Naive thymus-derived CD4-positive, alpha-beta T cell (primary cell): Measurements from ENCODE around the gene ABCB9. TPM values are rescaled to one million over a fixed set of nuclear protein-coding genes. Genes with fewer than 3 reads are reported as not detected.
"Not testable (repeated sequence)": the region's sequence is repeated elsewhere in the genome, so short reads cannot be mapped to it uniquely, and the experiment has no call there.

ENCODE experiments used
- ATAC-seq: fragments of 150-1000 bp; cut with Tn5 transposase; 2 replicates; pipeline ENCODE4 v1.10.0; 2021; ENCODE audit warnings: mild to moderate bottlenecking, moderate library complexity
- CTCF ChIA-PET: fragments of 350-600 bp; sonication (Branson Sonifier 250); formaldehyde crosslinking; loops from one replicate; lab custom pipeline; 2021; ENCODE audit warnings: antibody characterized with exemption; lab: Charles Lee
- POLR2A ChIA-PET: fragments of 350-600 bp; sonication (Branson Sonifier 250); formaldehyde crosslinking; loops from one replicate; lab custom pipeline; 2021; ENCODE audit warnings: antibody characterized with exemption, inconsistent platforms; lab: Charles Lee
- DNase-seq, 9 donors: peaks; one replicate each; pipeline versions ENCODE4 v3.0.0 to v3.0.0-alpha.2; 2020 to 2022; ENCODE audit warnings: mixed read lengths in 1 of 9
- H3K27ac ChIP-seq: one replicate; pipeline ENCODE4 v1.7.0; 2013; ENCODE audit warnings: mild to moderate bottlenecking, low read depth, low read length, moderate library complexity
- H3K27me3 ChIP-seq, 2 donors: one replicate each; pipeline ENCODE4 v1.7.0; 2013; ENCODE audit warnings: low read length in 2 of 2, mild to moderate bottlenecking in 2 of 2, moderate library complexity in 2 of 2; ENCODE audit not compliant: control insufficient read depth in 2 of 2, insufficient read depth in 2 of 2
- H3K36me3 ChIP-seq, 3 experiments: 1 replicate in 2 of 3; 2 replicates in 1 of 3; pipeline ENCODE4 v1.7.0; 2013; ENCODE audit warnings: low read length in 3 of 3, mild to moderate bottlenecking in 3 of 3, moderate library complexity in 1 of 3; ENCODE audit not compliant: insufficient read depth in 3 of 3, control insufficient read depth in 2 of 3
- H3K4me1 ChIP-seq, 2 donors: one replicate each; pipeline ENCODE4 v1.7.0; 2013; ENCODE audit warnings: low read length in 2 of 2, mild to moderate bottlenecking in 2 of 2, moderate library complexity in 1 of 2; ENCODE audit not compliant: control insufficient read depth in 2 of 2, insufficient read depth in 2 of 2
- H3K4me3 ChIP-seq: 2 replicates; pipeline ENCODE4 v1.7.0; 2013; ENCODE audit warnings: mild to moderate bottlenecking, low read length
- H3K9me3 ChIP-seq, 3 experiments: 1 replicate in 2 of 3; 2 replicates in 1 of 3; pipeline ENCODE4 v1.7.0; 2013; ENCODE audit warnings: low read length in 3 of 3; ENCODE audit not compliant: control insufficient read depth in 2 of 3
- H3K27ac Mint-ChIP-seq, 9 donors: one replicate each; pipeline ENCODE4 v1.8.0; 2020 to 2022; ENCODE audit warnings: mixed read lengths in 9 of 9, mild to moderate bottlenecking in 8 of 9, moderate library complexity in 5 of 9, inconsistent platforms in 2 of 9
- H3K27me3 Mint-ChIP-seq, 5 donors: one replicate each; pipeline ENCODE4 v1.8.0; 2021 to 2022; ENCODE audit warnings: mixed read lengths in 5 of 5, mild to moderate bottlenecking in 1 of 5
- H3K36me3 Mint-ChIP-seq, 5 donors: one replicate each; pipeline ENCODE4 v1.8.0; 2020 to 2022; ENCODE audit warnings: mixed read lengths in 5 of 5, mild to moderate bottlenecking in 3 of 5, inconsistent platforms in 1 of 5
- H3K4me1 Mint-ChIP-seq, 7 donors: one replicate each; pipeline ENCODE4 v1.8.0; 2020 to 2022; ENCODE audit warnings: mixed read lengths in 7 of 7, mild to moderate bottlenecking in 3 of 7, inconsistent platforms in 1 of 7
- H3K4me3 Mint-ChIP-seq, 10 donors: one replicate each; pipeline ENCODE4 v1.8.0; 2020 to 2022; ENCODE audit warnings: mild to moderate bottlenecking in 10 of 10, mixed read lengths in 10 of 10, moderate library complexity in 6 of 10, inconsistent platforms in 2 of 10
- H3K9me3 Mint-ChIP-seq, 11 donors: one replicate each; pipeline ENCODE4 v1.8.0; 2020 to 2022; ENCODE audit warnings: mixed read lengths in 11 of 11, mild to moderate bottlenecking in 4 of 11, inconsistent platforms in 1 of 11, moderate library complexity in 1 of 11
- intact Hi-C, 2 donors: fragments of 100-400 bp; cut with micrococcal nuclease; formaldehyde crosslinking; loops; one replicate each; pipeline ENCODE4 v1.15.1; 2023
- polyA plus RNA-seq, 2 donors: library from polyadenylated mRNA; unstranded; fragments of 300-500 nt; fragmentation: Illumina TruSeq; gene quantifications; one replicate each; pipeline ENCODE4 v1.2.3, GENCODE V29; 2021
- total RNA-seq, 6 experiments: library from RNA in 5 of 6; stranded (reverse) in 5 of 6; gene quantifications; 1 replicate in 5 of 6; 2 replicates in 1 of 6; pipeline ENCODE4 v1.2.3 and lab custom pipeline; 2021 to 2026

The ABCB9 gene
- total and polyA plus RNA-seq, 7 experiments from 2014 or later = 0.74 to 8.9 (median 6.9) TPM

DNA sequence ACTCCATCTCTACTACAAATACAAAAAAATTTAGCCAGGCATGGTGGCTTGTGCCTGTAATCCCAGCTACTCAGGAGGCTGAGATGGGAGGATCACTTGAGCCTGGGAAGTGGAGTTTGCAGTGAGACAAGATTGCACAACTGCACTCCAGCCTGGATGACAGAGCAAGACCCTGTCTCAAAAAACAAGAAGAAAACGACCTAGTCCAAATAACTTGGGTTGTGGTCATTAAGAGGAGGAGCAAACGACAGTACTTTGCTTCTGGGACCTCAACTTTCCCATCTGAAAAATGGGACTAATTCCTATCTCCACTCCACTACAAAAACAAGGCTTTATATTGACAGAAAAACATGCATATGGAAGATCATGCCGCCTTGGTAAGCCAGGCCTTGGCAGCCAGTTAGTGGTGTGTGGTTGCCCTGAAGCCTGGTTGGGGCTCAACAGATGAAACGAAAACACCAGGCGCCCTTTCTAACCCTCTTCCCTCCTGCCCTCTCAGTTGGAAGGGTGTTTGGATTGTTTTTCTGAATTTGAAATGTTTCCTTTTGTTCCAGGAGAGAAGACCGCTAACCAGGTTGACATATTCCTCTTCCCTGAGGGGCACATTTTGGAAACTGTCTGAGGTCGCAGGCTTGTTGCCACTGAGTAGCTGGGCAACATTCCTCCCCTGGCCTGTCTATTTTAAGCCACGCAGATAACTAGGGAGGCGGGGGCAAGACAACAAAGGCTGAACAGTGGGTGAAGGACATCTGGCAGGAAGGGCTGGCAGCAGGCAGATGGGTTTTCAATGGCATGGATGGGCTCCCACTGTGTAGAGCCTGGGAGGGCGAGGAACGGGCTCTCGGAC, 56.6 kb downstream of the ABCB9 start:
- no peaks in the 10 kb centered on the region for H3K9me3 ChIP-seq
- Mint-ChIP-seq H3K4me1 (peaks cover 0 to 4% (median 0%) of the 10 kb centered on the region in 7 donors), H3K27me3 (peaks cover 0 to 17% (median 0%) of the 10 kb centered on the region in 5 donors), H3K36me3 (peaks cover 0 to 2% (median 0%) of the 10 kb centered on the region in 5 donors), H3K9me3 (no peaks in the 10 kb centered on the region), H3K4me3 (no peak overlapping the region), H3K27ac (peak overlapping the region in 3 of 9 donors; percentile 6 to 65 (median 26))
- H3K4me1 ChIP-seq = no peaks in the 10 kb centered on the region
- ChIA-PET CTCF (no interaction called here), POLR2A (no interaction called here)
- intact Hi-C loops = no loop called here
- ATAC-seq (no peak), DNase-seq (no peak)
- H3K36me3 ChIP-seq = no peaks in the 10 kb centered on the region
- H3K4me3 ChIP-seq = no peak overlapping the region
- no peaks in the 10 kb centered on the region for H3K27me3 ChIP-seq
- no peak overlapping the region for H3K27ac ChIP-seq

DNA sequence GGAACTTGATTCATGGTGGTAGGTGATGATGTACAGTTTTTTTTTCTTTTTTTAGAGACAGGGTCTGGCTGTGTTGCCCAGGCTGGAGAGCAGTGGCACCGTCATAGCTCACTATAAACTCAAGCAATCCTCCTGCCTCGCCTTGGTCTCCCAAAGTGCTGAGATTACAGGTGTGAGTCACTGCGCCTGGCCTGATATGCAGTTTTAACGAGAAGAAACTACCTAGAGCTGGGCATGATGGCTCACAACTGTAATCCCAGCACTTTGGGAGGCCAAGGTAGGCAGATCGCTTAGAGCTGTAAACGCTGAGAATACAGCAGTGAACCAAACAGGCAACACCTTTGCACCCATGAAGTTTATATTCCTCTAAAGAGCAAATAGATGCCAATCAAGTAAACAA, 57.3 kb downstream of the ABCB9 start:
- Mint-ChIP-seq H3K27me3 (peaks cover 0 to 15% (median 0%) of the 10 kb centered on the region in 5 donors), H3K9me3 (no peaks in the 10 kb centered on the region), H3K27ac (no peak overlapping the region), H3K36me3 (peaks cover 0 to 2% (median 0%) of the 10 kb centered on the region in 5 donors), H3K4me3 (no peak overlapping the region), H3K4me1 (peaks cover 0 to 4% (median 0%) of the 10 kb centered on the region in 7 donors)
- no peak for ATAC-seq
- no peaks in the 10 kb centered on the region for H3K36me3 ChIP-seq
- POLR2A ChIA-PET = interaction anchor here (0.6 kb wide), 1 partner anchor 19 kb away, joined by 3 read pairs; no protein-coding TSS in a partner anchor
- H3K27me3 ChIP-seq = no peaks in the 10 kb centered on the region
- H3K27ac ChIP-seq = no peak overlapping the region
- no peak overlapping the region for H3K4me3 ChIP-seq
- no peak for DNase-seq
- CTCF ChIA-PET = interaction anchor here (0.5 kb wide), 1 partner anchor 104 kb away, joined by 3 read pairs; no protein-coding TSS in a partner anchor
- H3K4me1 ChIP-seq = no peaks in the 10 kb centered on the region
- H3K9me3 ChIP-seq = no peaks in the 10 kb centered on the region
- intact Hi-C loops = no loop called here

DNA sequence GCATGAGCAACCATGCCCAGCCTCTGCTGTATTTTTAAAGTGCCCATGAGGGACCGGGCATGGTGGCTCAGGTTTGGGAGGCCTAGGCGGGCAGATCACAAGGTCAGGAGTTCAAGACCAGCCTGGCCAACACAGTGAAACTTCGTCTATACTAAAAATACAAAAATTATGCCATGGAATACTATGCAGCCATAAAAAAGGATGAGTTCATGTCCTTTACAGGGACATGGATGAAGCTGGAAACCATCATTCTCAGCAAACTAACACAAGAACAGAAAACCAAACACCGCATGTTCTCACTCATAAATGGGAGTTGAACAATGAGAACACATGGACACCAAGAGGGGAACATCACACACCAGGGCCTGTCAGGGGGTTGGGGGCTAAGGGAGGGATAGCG, 61.0 kb downstream of the ABCB9 start:
- peaks cover 13 to 14% of the 10 kb centered on the region in 2 donors for H3K4me1 ChIP-seq
- DNase-seq, H3K9me3 Mint-ChIP-seq, H3K36me3 Mint-ChIP-seq, H3K27me3 ChIP-seq, intact Hi-C loops, H3K9me3 ChIP-seq, H3K4me3 ChIP-seq, CTCF ChIA-PET, H3K36me3 ChIP-seq, H3K4me3 Mint-ChIP-seq, H3K27ac ChIP-seq, POLR2A ChIA-PET, ATAC-seq: not testable (repeated sequence)
- H3K4me1 Mint-ChIP-seq = peaks cover 10 to 27% (median 21%) of the 10 kb centered on the region in 7 donors
- peak overlapping the region in 1 of 9 donors; percentile 45 for H3K27ac Mint-ChIP-seq
- H3K27me3 Mint-ChIP-seq = peaks cover 0 to 23% (median 0%) of the 10 kb centered on the region in 5 donors

DNA sequence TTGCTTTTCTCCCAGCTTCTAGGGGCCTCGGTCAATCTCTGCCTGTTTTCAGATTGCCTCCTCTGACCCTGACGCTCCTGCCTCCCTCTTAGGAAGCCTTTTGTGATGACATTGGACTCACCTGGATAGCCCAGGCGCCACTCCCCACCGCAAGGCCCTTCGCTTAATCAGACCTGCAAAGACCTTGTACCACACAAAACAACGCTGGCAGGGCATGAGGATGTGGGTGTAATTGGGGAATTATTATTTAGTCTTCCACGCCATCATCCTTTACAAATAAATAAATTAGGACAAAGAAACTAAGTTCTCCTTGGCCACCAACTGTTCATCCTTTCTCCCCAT, 62.6 kb downstream of the ABCB9 start:
- CTCF ChIA-PET = interaction anchor here (1.6 kb wide), 1 partner anchor 42 kb away, joined by 3 read pairs; no protein-coding TSS in a partner anchor
- Mint-ChIP-seq H3K9me3 (no peaks in the 10 kb centered on the region), H3K27me3 (peaks cover 0 to 14% (median 0%) of the 10 kb centered on the region in 5 donors), H3K36me3 (peaks cover 0 to 3% (median 0%) of the 10 kb centered on the region in 5 donors), H3K27ac (peak overlapping the region in 5 of 9 donors; percentile 1 to 65 (median 48)), H3K4me1 (peaks cover 16 to 43% (median 37%) of the 10 kb centered on the region in 7 donors), H3K4me3 (no peak overlapping the region)
- Histone ChIP-seq H3K4me3 (no peak overlapping the region), H3K27ac (no peak overlapping the region), H3K27me3 (no peaks in the 10 kb centered on the region), H3K9me3 (no peaks in the 10 kb centered on the region), H3K4me1 (peaks cover 28 to 30% of the 10 kb centered on the region in 2 donors), H3K36me3 (no peaks in the 10 kb centered on the region)
- DNase-seq = no peak
- POLR2A ChIA-PET = interaction anchor here (1.0 to 1.3 kb wide), 2 partner anchors 10 to 24 kb away, joined by 3 read pairs; no protein-coding TSS in a partner anchor
- ATAC-seq = no peak
- intact Hi-C loops = no loop called here

DNA sequence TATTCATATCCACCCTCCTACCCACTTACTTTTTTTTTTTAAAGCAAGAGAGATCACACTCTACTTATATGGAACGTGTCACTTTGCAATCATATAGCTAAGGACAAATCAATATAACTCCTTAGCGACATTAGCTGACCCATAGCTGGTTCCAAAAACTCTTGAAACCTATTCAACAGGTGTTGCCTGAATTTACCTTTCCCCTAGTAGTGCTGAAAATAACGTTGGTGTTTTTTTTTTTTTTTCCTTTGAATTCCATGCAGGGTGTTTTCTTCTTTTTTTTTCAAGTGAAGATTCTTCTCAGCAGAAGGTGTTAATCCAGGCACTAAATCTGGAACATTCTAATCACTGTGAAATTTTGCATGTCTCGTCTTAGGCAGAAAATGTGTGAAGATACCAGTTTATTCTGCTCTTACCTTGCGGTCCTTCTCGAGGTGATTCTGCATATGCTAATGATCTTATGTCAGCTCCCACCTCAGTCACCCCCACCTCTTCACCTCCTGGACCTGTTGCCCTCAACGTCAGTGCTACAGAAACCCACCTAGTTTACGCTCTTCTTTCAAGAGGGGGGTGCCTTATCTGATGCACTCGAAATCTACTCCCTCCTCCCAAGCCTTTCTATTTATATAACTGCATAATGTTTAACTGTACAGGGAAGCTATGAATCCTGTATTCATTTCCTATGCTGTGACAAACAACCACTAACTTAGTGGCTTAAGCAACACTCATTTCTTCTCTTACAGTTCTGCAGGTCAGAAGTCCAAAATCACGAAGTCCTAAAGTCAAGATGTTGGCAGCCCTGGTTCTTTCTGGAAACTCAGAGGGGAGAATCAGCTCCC, 63.2 kb downstream of the ABCB9 start:
- H3K27me3 ChIP-seq = no peaks in the 10 kb centered on the region
- no peak overlapping the region for H3K4me3 Mint-ChIP-seq
- ATAC-seq (no peak), DNase-seq (no peak)
- no peaks in the 10 kb centered on the region for H3K36me3 ChIP-seq
- H3K9me3 ChIP-seq = no peaks in the 10 kb centered on the region
- H3K27ac ChIP-seq = no peak overlapping the region
- H3K4me3 ChIP-seq = no peak overlapping the region
- peaks cover 22 to 49% (median 42%) of the 10 kb centered on the region in 7 donors for H3K4me1 Mint-ChIP-seq
- no peaks in the 10 kb centered on the region for H3K9me3 Mint-ChIP-seq
- peaks cover 0 to 3% (median 0%) of the 10 kb centered on the region in 5 donors for H3K36me3 Mint-ChIP-seq
- peak overlapping the region in 7 of 9 donors; percentile 1 to 85 (median 62) for H3K27ac Mint-ChIP-seq
- intact Hi-C loops = no loop called here
- ChIA-PET POLR2A (interaction anchor here (1.0 to 1.3 kb wide), 2 partner anchors 9 to 23 kb away, joined by 3 read pairs; no protein-coding TSS in a partner anchor), CTCF (interaction anchor here (1.6 kb wide), 1 partner anchor 42 kb away, joined by 3 read pairs; no protein-coding TSS in a partner anchor)
- H3K27me3 Mint-ChIP-seq = peaks cover 0 to 14% (median 0%) of the 10 kb centered on the region in 5 donors
- H3K4me1 ChIP-seq = peaks cover 33 to 35% of the 10 kb centered on the region in 2 donors

DNA sequence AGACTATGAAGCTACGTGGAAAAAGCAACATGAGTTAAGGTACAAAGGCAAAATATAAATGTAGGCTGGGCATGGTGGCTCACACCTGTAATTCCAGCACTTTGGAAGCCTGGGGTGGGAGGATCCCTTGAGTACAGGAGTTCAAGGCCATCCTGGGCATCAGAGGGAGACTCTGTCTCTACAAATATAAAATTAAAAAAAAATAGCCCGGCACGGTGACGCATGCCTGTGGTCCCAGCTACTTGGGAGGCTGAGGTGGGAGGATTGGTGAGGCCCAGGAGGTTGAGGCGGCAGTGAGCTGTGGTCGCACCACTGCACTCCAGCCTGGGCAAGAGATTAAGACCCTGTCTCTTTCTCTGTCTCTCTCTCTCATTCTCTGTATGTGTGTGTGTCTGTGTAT, 66.4 kb downstream of the ABCB9 start:
- intact Hi-C loops = loop anchor here (2.0 to 10.0 kb wide), 5 partner anchors 38 to 375 kb away; partner anchors contain the start of genes KNTC1 (in 1 of the 2), MPHOSPH9 (in 1 of the 2), MTRFR (in 1 of the 2) and OGFOD2 (in 1 of the 2)
- H3K4me1 ChIP-seq = peaks cover 42 to 57% of the 10 kb centered on the region in 2 donors
- CTCF ChIA-PET = interaction anchor here (1.2 kb wide), 1 partner anchor 28 kb away, joined by 4 read pairs; no protein-coding TSS in a partner anchor
- Mint-ChIP-seq H3K9me3 (peaks cover 0 to 5% (median 0%) of the 10 kb centered on the region in 11 donors), H3K27ac (peak overlapping the region; percentile 76 to 100 (median 93)), H3K4me1 (peaks cover 39 to 77% (median 69%) of the 10 kb centered on the region in 7 donors), H3K4me3 (peak overlapping the region in 8 of 10 donors; percentile 30 to 97 (median 40)), H3K36me3 (peaks cover 0 to 17% (median 0%) of the 10 kb centered on the region in 5 donors), H3K27me3 (peaks cover 0 to 25% (median 0%) of the 10 kb centered on the region in 5 donors)
- ATAC-seq = no peak
- POLR2A ChIA-PET = interaction anchor here (0.6 to 2.9 kb wide), 10 partner anchors 9 to 1499 kb away, joined by 3 to 11 read pairs (median 4); partner anchors contain the start of gene PITPNM2
- no peak overlapping the region for H3K4me3 ChIP-seq
- DNase-seq = no peak
- peaks cover 0 to 5% (median 0%) of the 10 kb centered on the region in 3 experiments for H3K36me3 ChIP-seq
- no peaks in the 10 kb centered on the region for H3K9me3 ChIP-seq
- peak overlapping the region; percentile 66 for H3K27ac ChIP-seq
- no peaks in the 10 kb centered on the region for H3K27me3 ChIP-seq
